Measurements from ENCODE around the gene CXXC5.

DNA sequence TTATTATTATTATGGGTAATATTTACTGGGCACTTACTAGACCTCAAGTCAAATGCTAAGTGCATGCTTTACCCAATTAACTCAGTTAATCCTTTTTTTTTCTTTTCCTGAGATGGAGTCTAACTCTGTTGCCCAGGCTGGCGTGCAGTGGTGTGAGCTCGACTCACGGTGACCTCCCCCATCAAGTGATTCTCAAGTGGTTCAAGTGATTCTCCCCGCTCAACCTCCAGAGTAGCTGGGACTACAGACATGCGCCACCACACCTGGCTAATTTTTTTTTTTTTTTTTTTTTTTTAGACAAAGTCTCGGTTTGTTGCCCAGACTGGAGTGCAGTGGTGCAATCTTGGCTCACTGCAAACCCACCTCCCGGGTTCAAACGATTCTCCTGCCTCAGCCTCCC, 69.1 kb downstream of the CXXC5 start:
- no peak for TF ChIP-seq CTCF (IDR thresholded peaks at IDR 0.05; ENCODE audit: poor library complexity)
- no peak for TF ChIP-seq EZH2 (IDR thresholded peaks at IDR 0.05; ENCODE audit: borderline replicate concordance)
